Natural killer cell (primary cell): Measurements from ENCODE around the gene ACVR2A. TPM values are rescaled to one million over a fixed set of nuclear protein-coding genes. Genes with fewer than 3 reads are reported as not detected.
A peak's percentile ranks its signal among the peaks of the same experiment; 100 is the strongest.

Experiments
- ATAC-seq, 3 donors: fragments of 150-1000 bp in 2 of 3; fragments of 200-7000 bp in 1 of 3; cut with Tn5 transposase; 1 replicate in 1 of 3; 2 replicates in 2 of 3; pipeline ENCODE4 v1.10.0; 2021; ENCODE audit warnings: mild to moderate bottlenecking in 2 of 3, moderate library complexity in 2 of 3
- DNase-seq, 2 donors: peaks; one replicate each; pipeline versions ENCODE4 v3.0.0 to v3.0.0-alpha.2; 2013 to 2021; ENCODE audit warnings: mixed read lengths in 1 of 2
- H3K27ac ChIP-seq: one replicate; pipeline ENCODE4 v1.5.1; 2013; ENCODE audit warnings: mild to moderate bottlenecking, low read length
- H3K27me3 ChIP-seq: one replicate; pipeline ENCODE4 v1.6.1; 2013; ENCODE audit warnings: low read length; ENCODE audit not compliant: control insufficient read depth, insufficient read depth
- H3K36me3 ChIP-seq: one replicate; pipeline ENCODE4 v1.6.1; 2013; ENCODE audit warnings: low read length; ENCODE audit not compliant: control insufficient read depth, insufficient read depth
- H3K4me1 ChIP-seq: one replicate; pipeline ENCODE4 v1.6.1; 2013; ENCODE audit warnings: low read length; ENCODE audit not compliant: control insufficient read depth, insufficient read depth
- H3K4me3 ChIP-seq: one replicate; pipeline ENCODE4 v1.5.1; 2013; ENCODE audit warnings: low read length
- H3K9me3 ChIP-seq: one replicate; pipeline ENCODE4 v1.6.1; 2013; ENCODE audit warnings: low read length; ENCODE audit not compliant: control insufficient read depth, insufficient read depth
- H3K27ac Mint-ChIP-seq, 2 donors: one replicate each; pipeline ENCODE4 v1.8.0; 2022; ENCODE audit warnings: mild to moderate bottlenecking in 2 of 2, mixed read lengths in 2 of 2, moderate library complexity in 1 of 2
- H3K27me3 Mint-ChIP-seq, 2 donors: one replicate each; pipeline ENCODE4 v1.8.0; 2022; ENCODE audit warnings: low read depth in 2 of 2, mixed read lengths in 2 of 2
- H3K36me3 Mint-ChIP-seq: one replicate; pipeline ENCODE4 v1.8.0; 2022; ENCODE audit warnings: mixed read lengths
- H3K4me1 Mint-ChIP-seq, 2 donors: one replicate each; pipeline ENCODE4 v1.8.0; 2022; ENCODE audit warnings: mixed read lengths in 2 of 2
- H3K4me3 Mint-ChIP-seq: one replicate; pipeline ENCODE4 v1.8.0; 2022; ENCODE audit warnings: mild to moderate bottlenecking, moderate library complexity, mixed read lengths
- H3K9me3 Mint-ChIP-seq, 2 donors: one replicate each; pipeline ENCODE4 v1.8.0; 2022; ENCODE audit warnings: mixed read lengths in 2 of 2
- WGBS: methylation state at CpG from one replicate; pipeline ENCODE4 v1.1.7; 2013; ENCODE audit warnings: missing lambda C conversion rate; ENCODE audit not compliant: insufficient coverage; 5-methylcytosine and 5-hydroxymethylcytosine counted together
- intact Hi-C: fragments of 100-400 bp; cut with micrococcal nuclease; formaldehyde crosslinking; loops from one replicate; pipeline ENCODE4 v1.14.2; 2022
- total RNA-seq, 4 donors: library from RNA; stranded (reverse); fragments of 120-200 nt in 1 of 4; gene quantifications; one replicate each; pipeline versions ENCODE4 v1.2.3 to v1.2.4, GENCODE V29; 2013 to 2022
- TF ChIP-seq, protein P1 (sequence below): fragments of 200-600 bp; IDR thresholded peaks from one replicate; pipeline ENCODE4 v1.8.0; 2022; ENCODE audit warnings: antibody characterized with exemption

ACVR2A gene
- total RNA-seq, 3 donors from 2014 or later (not counting 1 experiment from before 2014, with no cell fraction given): 14.7 to 16.7 (median 16.2) TPM

DNA sequence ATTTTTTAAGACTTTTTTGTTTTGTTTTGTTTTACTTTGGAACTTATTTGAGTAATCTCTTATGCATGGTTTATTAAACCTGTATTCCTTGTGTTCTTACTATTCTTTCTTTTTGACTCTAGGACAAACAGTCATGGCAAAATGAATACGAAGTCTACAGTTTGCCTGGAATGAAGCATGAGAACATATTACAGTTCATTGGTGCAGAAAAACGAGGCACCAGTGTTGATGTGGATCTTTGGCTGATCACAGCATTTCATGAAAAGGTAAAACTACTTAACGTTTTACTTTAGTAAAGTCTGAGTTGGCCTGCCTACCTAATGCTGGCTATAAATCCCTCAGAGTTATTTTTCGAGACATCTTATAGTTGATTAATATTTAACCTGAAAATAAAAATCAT, 72.3 kb downstream of the ACVR2A start:
- Histone ChIP-seq H3K9me3 (no peaks in the 10 kb centered on the region), H3K36me3 (peaks cover under 1% of the 10 kb centered on the region), H3K4me3 (no peak overlapping the region), H3K27me3 (no peaks in the 10 kb centered on the region), H3K4me1 (no peaks in the 10 kb centered on the region), H3K27ac (no peak overlapping the region)
- H3K4me3 Mint-ChIP-seq: no peak overlapping the region
- peaks cover 9% of the 10 kb centered on the region in 2 donors for H3K4me1 Mint-ChIP-seq
- H3K9me3 Mint-ChIP-seq: no peaks in the 10 kb centered on the region
- WGBS: 95% methylated on average over 3 of the region's 4 CpGs
- H3K36me3 Mint-ChIP-seq: no peaks in the 10 kb centered on the region
- no peak overlapping the region for H3K27ac Mint-ChIP-seq
- ATAC-seq (no peak), DNase-seq (no peak)
- intact Hi-C loops: loop anchor here (10.0 kb wide), 1 partner anchor 1182 kb away; no protein-coding TSS in a partner anchor
- TF ChIP-seq, protein P1, sequence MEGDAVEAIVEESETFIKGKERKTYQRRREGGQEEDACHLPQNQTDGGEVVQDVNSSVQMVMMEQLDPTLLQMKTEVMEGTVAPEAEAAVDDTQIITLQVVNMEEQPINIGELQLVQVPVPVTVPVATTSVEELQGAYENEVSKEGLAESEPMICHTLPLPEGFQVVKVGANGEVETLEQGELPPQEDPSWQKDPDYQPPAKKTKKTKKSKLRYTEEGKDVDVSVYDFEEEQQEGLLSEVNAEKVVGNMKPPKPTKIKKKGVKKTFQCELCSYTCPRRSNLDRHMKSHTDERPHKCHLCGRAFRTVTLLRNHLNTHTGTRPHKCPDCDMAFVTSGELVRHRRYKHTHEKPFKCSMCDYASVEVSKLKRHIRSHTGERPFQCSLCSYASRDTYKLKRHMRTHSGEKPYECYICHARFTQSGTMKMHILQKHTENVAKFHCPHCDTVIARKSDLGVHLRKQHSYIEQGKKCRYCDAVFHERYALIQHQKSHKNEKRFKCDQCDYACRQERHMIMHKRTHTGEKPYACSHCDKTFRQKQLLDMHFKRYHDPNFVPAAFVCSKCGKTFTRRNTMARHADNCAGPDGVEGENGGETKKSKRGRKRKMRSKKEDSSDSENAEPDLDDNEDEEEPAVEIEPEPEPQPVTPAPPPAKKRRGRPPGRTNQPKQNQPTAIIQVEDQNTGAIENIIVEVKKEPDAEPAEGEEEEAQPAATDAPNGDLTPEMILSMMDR: no peak
- H3K27me3 Mint-ChIP-seq: no peaks in the 10 kb centered on the region

DNA sequence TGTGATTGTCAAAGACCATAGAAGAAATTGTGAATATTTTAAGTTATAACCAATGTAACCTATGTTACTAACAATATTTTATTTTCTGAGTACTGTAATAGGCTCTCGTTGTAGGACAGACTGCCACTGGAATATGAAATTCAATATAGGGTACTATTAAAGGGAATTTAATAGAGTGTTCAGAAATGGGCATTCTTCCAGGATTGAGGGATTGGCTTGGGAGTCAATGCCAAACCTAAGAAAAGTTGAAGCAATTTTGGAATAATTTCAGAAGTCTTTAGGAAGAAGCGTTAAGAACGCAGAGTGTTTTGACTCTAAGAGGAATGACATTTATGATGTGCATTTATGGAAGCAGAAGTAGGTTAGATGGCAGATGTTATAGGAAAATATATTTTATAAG, 79.0 kb downstream of the ACVR2A start:
- Histone ChIP-seq H3K9me3 (no peaks in the 10 kb centered on the region), H3K4me1 (no peaks in the 10 kb centered on the region), H3K27ac (no peak overlapping the region), H3K36me3 (peaks cover 9% of the 10 kb centered on the region), H3K27me3 (no peaks in the 10 kb centered on the region), H3K4me3 (no peak overlapping the region)
- TF ChIP-seq, protein P1: no peak
- Mint-ChIP-seq H3K4me3 (no peak overlapping the region), H3K4me1 (no peaks in the 10 kb centered on the region), H3K9me3 (no peaks in the 10 kb centered on the region), H3K27me3 (no peaks in the 10 kb centered on the region), H3K36me3 (no peaks in the 10 kb centered on the region), H3K27ac (no peak overlapping the region)
- WGBS: 100% methylated on average over 3 of the region's 3 CpGs
- no peak for DNase-seq
- intact Hi-C loops: no loop called here
- ATAC-seq: no peak

DNA sequence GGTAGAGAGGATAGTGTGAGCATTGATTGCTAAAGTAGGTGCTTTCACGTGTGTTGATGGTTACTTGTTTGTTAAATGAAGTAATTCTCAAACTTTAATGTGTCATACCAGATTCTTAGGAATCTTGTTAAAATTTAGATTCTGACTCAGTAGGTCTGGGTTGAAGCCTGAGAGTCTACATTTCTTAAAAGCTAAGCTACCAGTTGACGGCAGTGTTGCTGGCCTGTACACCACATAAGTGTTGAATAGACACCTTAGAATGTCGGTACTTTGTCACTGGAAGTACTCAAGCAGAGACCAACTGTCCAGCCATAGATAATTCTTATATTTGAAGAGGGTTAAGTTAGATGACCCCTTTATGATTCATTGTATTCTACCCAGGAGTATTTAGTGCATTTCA, 79.8 kb downstream of the ACVR2A start:
- WGBS: 98% methylated on average over 3 of the region's 3 CpGs
- Mint-ChIP-seq H3K36me3 (no peaks in the 10 kb centered on the region), H3K27ac (peak overlapping the region; percentile 22 to 33), H3K27me3 (no peaks in the 10 kb centered on the region), H3K4me1 (no peaks in the 10 kb centered on the region), H3K4me3 (no peak overlapping the region), H3K9me3 (no peaks in the 10 kb centered on the region)
- H3K9me3 ChIP-seq: no peaks in the 10 kb centered on the region
- no peaks in the 10 kb centered on the region for H3K4me1 ChIP-seq
- peaks cover 9% of the 10 kb centered on the region for H3K36me3 ChIP-seq
- intact Hi-C loops: no loop called here
- no peak overlapping the region for H3K4me3 ChIP-seq
- ATAC-seq (no peak), DNase-seq (no peak)
- no peak overlapping the region for H3K27ac ChIP-seq
- TF ChIP-seq, protein P1: no peak
- no peaks in the 10 kb centered on the region for H3K27me3 ChIP-seq

DNA sequence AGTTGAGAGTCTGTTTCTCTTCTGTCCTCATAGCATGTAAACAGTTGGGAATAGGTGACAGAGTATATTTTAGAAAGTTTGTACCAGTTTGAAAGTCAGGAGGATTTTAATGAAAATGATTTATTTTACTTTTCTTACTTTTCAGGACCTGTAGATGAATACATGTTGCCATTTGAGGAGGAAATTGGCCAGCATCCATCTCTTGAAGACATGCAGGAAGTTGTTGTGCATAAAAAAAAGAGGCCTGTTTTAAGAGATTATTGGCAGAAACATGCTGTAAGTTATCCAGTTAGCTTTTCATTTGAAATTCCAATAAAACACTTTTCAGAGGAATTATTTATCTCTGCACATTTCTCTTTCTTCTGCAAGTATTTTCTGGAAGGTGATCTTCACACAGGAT, 81.1 kb downstream of the ACVR2A start:
- peak overlapping the region; percentile 22 to 33 for H3K27ac Mint-ChIP-seq
- H3K9me3 Mint-ChIP-seq: no peaks in the 10 kb centered on the region

More for the DNA sequence above, 81.1 kb downstream of the ACVR2A start:
- Histone ChIP-seq H3K27ac (no peak overlapping the region), H3K9me3 (no peaks in the 10 kb centered on the region), H3K36me3 (peaks cover 12% of the 10 kb centered on the region), H3K4me1 (no peaks in the 10 kb centered on the region), H3K4me3 (no peak overlapping the region), H3K27me3 (no peaks in the 10 kb centered on the region)
- no peak overlapping the region for H3K4me3 Mint-ChIP-seq
- no peaks in the 10 kb centered on the region for H3K36me3 Mint-ChIP-seq
- H3K4me1 Mint-ChIP-seq: no peaks in the 10 kb centered on the region
- DNase-seq: peak in 1 of 2 donors; percentile 5
- intact Hi-C loops: no loop called here
- ATAC-seq: no peak
- no peaks in the 10 kb centered on the region for H3K27me3 Mint-ChIP-seq
- TF ChIP-seq, protein P1: no peak
